Skeletal muscle satellite cell (primary cell): ENCODE results near the gene OXCT1.

ENCODE experiments used
- H3K27me3 ChIP-seq: 2 replicates; pipeline ENCODE4 v1.7.0; 2013; ENCODE audit warnings: low read length; ENCODE audit not compliant: control insufficient read depth, insufficient read depth
- H3K36me3 ChIP-seq: 2 replicates; pipeline ENCODE4 v1.7.0; 2013; ENCODE audit warnings: mild to moderate bottlenecking, control low read depth, low read length; ENCODE audit not compliant: insufficient read depth
- H3K4me1 ChIP-seq: 2 replicates; pipeline ENCODE4 v1.7.0; 2013; ENCODE audit warnings: low read length; ENCODE audit not compliant: control insufficient read depth, insufficient read depth
- H3K4me2 ChIP-seq: 2 replicates; pipeline ENCODE4 v1.7.0; 2013; ENCODE audit warnings: mild to moderate bottlenecking, low read length
- H3K4me3 ChIP-seq: 2 replicates; pipeline ENCODE4 v1.7.0; 2013; ENCODE audit warnings: low read length
- H3K9ac ChIP-seq: 2 replicates; pipeline ENCODE4 v1.7.0; 2013; ENCODE audit warnings: mild to moderate bottlenecking, low read depth, low read length, moderate library complexity
- H3K9me3 ChIP-seq: replicated peaks from 2 replicates; pipeline ENCODE4 v1.7.0; 2013; ENCODE audit warnings: mild to moderate bottlenecking, control low read depth, low read length

The OXCT1 gene

DNA sequence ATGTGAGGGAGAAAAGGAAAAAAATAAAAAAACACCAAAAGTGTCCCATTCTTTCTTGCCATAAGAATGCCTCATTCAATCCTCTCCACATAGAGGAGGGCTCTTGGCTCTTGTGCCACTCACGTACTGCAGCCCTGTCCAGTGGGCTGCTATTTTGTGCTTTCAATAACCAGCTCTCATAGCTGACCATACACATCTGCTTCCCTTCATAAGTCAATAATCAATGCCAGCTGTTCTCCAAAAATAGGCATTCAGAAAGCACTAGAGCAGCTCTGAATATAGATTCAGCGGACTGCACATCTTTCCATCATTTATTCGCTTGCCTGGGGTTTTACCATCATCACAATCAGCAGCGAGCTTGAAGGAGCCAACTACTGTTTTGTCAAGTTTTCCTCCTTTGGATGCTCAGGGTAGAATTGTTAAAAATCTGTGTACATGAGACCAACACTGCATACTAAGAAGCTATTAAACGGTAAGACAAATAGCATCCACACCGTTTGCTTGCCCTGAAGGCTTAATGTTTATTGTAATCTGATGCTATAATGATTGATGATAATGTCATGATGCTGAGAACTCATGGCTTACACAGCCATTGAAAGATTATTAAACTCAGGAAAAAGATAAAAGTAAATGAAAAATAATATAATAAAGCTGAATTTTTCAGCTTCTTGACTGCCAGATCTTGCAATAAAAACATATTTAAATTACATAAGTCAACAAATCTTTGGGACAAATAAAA lies 80.0 kb downstream of the OXCT1 start:
- Histone ChIP-seq H3K4me2 (peak overlapping the region; percentile 62), H3K36me3 (no peaks in the 10 kb centered on the region), H3K4me1 (peaks cover 67% of the 10 kb centered on the region), H3K4me3 (no peak overlapping the region), H3K27me3 (no peaks in the 10 kb centered on the region), H3K9me3 (no peaks in the 10 kb centered on the region), H3K9ac (no peak overlapping the region)

DNA sequence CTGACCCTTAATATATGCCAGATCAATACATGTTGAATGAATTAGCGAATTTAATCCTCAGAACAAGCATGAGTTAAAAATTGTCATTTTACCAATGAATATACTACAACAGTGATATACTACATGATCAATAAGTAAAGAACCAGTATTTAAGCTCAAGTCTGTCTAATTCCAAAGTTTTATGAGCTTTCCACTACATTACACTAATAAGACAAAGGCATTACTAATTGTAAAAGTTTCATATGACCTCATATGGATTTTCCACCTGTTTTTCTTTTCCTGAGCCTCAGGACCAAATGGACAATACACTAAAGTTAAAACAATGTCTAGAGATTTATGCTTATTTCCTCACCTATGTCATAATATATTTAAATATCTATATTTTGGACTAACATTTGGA lies 80.8 kb downstream of the OXCT1 start:
- H3K4me1 ChIP-seq = peaks cover 61% of the 10 kb centered on the region
- H3K9ac ChIP-seq = peak overlapping the region; percentile 45
- no peaks in the 10 kb centered on the region for H3K36me3 ChIP-seq
- H3K27me3 ChIP-seq = no peaks in the 10 kb centered on the region
- H3K4me2 ChIP-seq = peak overlapping the region; percentile 62
- H3K9me3 ChIP-seq = no peaks in the 10 kb centered on the region
- H3K4me3 ChIP-seq = peak overlapping the region; percentile 34

- Histone ChIP-seq H3K4me3 (peak overlapping the region; percentile 34), H3K9ac (peak overlapping the region; percentile 45), H3K36me3 (no peaks in the 10 kb centered on the region), H3K4me2 (peak overlapping the region; percentile 62), H3K4me1 (peaks cover 57% of the 10 kb centered on the region), H3K27me3 (no peaks in the 10 kb centered on the region), H3K9me3 (no peaks in the 10 kb centered on the region)
Observed at GRCh38 chr5:41788941-41789368, 81.3 kb downstream of the OXCT1 start.

DNA sequence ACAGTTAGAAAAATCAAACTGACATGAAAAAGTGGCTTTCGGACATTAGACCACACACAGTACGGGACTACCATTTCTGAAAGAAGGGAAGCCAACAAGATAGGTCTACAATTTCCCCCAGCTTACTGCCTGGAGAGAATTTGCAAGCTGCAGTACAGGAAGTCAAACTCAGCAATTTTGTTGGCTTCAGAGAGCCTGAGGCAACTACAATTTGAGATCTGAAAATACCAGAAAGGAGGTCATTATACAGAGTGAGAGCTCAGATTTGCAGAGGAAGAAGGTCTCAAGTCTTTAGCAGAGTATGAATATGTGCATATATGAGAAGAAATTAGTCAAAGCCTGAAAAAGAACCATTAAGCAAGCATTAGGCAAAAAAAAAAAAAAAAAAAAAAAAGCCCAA lies 83.0 kb downstream of the OXCT1 start:
- no peak overlapping the region for H3K4me3 ChIP-seq
- no peak overlapping the region for H3K9ac ChIP-seq
- H3K4me2 ChIP-seq = no peak overlapping the region
- no peaks in the 10 kb centered on the region for H3K27me3 ChIP-seq
- H3K9me3 ChIP-seq = no peaks in the 10 kb centered on the region
- H3K36me3 ChIP-seq = no peaks in the 10 kb centered on the region
- H3K4me1 ChIP-seq = peaks cover 43% of the 10 kb centered on the region

GRCh38 chr5:41785061-41785460 lies 85.2 kb downstream of the OXCT1 start:
- H3K9ac ChIP-seq = no peak overlapping the region
- peaks cover 29% of the 10 kb centered on the region for H3K4me1 ChIP-seq
- H3K4me3 ChIP-seq = no peak overlapping the region
- no peaks in the 10 kb centered on the region for H3K27me3 ChIP-seq
- no peaks in the 10 kb centered on the region for H3K9me3 ChIP-seq
- no peak overlapping the region for H3K4me2 ChIP-seq
- no peaks in the 10 kb centered on the region for H3K36me3 ChIP-seq

GRCh38 chr5:41778410-41778809 lies 91.8 kb downstream of the OXCT1 start:
- no peaks in the 10 kb centered on the region for H3K36me3 ChIP-seq
- no peaks in the 10 kb centered on the region for H3K27me3 ChIP-seq
- H3K9me3 ChIP-seq = no peaks in the 10 kb centered on the region
- no peaks in the 10 kb centered on the region for H3K4me1 ChIP-seq
- no peak overlapping the region for H3K9ac ChIP-seq
- H3K4me3 ChIP-seq = no peak overlapping the region
- no peak overlapping the region for H3K4me2 ChIP-seq

DNA sequence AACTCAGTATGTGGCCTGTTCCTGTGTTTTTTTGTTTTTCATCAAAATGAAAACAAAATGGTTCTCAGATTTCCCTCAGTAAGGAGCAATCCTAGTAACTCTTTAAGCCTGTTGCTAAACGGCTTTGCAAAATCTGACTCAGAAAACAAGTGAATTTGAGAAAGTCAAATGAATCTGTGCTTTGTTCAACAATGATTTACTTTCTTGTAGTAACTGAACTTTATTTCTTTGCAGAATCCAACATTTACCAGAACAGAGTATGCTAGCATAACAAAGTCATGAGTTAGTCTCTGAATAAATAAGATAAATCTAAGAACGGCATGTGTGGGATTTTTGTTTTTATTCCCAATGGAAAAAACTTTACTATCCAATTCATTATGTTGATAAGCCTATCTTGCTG lies 93.8 kb downstream of the OXCT1 start:
- Histone ChIP-seq H3K4me3 (no peak overlapping the region), H3K4me1 (peaks cover 16% of the 10 kb centered on the region), H3K4me2 (no peak overlapping the region), H3K9ac (no peak overlapping the region), H3K9me3 (no peaks in the 10 kb centered on the region), H3K27me3 (no peaks in the 10 kb centered on the region), H3K36me3 (no peaks in the 10 kb centered on the region)

- peaks cover 17% of the 10 kb centered on the region for H3K4me1 ChIP-seq
- no peak overlapping the region for H3K4me3 ChIP-seq
- no peaks in the 10 kb centered on the region for H3K9me3 ChIP-seq
- H3K4me2 ChIP-seq = no peak overlapping the region
- no peak overlapping the region for H3K9ac ChIP-seq
- H3K36me3 ChIP-seq = no peaks in the 10 kb centered on the region
- H3K27me3 ChIP-seq = no peaks in the 10 kb centered on the region
Observed at GRCh38 chr5:41773799-41774198, 96.4 kb downstream of the OXCT1 start.

DNA sequence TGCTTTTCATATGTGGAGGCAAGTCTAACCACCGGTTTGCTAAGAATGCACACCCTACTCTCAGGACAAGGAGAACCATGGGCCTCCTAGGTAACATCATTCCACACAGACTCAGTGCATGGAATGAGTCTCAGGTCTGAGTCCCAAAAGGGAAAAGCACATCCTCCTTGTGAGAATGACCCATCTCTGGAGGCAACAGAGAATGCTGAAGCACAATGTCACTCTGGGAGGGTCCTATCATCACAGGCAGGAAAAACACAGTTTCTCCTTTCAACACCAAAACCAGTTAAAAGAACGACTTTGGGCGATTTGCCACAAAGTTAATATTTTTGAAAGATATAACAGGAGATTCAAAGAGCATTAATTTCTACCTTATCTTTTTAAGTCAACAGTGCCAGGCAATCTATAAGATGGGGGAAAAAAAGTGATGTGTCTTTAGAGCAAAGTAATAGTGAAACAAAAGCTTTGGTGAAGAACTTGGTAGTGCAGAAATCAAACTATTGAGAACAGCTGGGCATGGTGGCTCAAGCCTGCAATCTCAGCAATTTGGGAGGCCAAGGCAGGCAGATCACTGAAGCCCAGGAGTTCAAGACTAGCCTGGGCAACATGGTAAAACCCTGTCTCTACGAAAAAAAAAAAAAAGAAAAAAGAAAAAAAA lies 97.3 kb downstream of the OXCT1 start:
- Histone ChIP-seq H3K9ac (no peak overlapping the region), H3K36me3 (no peaks in the 10 kb centered on the region), H3K9me3 (no peaks in the 10 kb centered on the region)

GRCh38 chr5:41772056-41772455 lies 98.2 kb downstream of the OXCT1 start:
- Histone ChIP-seq H3K27me3 (no peaks in the 10 kb centered on the region), H3K4me2 (no peak overlapping the region), H3K4me1 (peaks cover 17% of the 10 kb centered on the region), H3K9ac (no peak overlapping the region), H3K36me3 (no peaks in the 10 kb centered on the region), H3K4me3 (no peak overlapping the region), H3K9me3 (no peaks in the 10 kb centered on the region)

More for the DNA sequence above, 97.3 kb downstream of the OXCT1 start:
- Histone ChIP-seq H3K4me3 (no peak overlapping the region), H3K4me2 (peak overlapping the region; percentile 18), H3K4me1 (peaks cover 17% of the 10 kb centered on the region), H3K27me3 (no peaks in the 10 kb centered on the region)

DNA sequence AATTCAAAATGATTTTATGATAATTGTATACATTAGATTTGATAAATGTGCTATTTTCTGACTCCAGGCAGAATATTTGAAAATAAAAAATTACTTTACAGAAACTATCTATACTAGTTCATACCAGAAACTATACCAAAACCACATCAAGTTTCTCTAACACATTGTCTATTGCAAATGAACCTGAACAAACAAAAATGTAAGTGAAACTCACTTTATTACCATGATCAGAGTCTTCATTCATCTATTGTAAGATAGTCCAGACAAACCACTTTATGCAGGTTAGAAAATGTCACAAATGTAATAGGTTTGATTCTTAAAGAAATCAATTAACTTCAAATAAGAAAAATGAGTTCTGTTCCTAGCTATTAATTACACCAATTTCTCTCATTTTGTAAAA lies 99.4 kb downstream of the OXCT1 start:
- Histone ChIP-seq H3K9me3 (no peaks in the 10 kb centered on the region), H3K27me3 (no peaks in the 10 kb centered on the region), H3K36me3 (no peaks in the 10 kb centered on the region), H3K4me1 (peaks cover 17% of the 10 kb centered on the region), H3K9ac (no peak overlapping the region), H3K4me3 (no peak overlapping the region), H3K4me2 (no peak overlapping the region)

DNA sequence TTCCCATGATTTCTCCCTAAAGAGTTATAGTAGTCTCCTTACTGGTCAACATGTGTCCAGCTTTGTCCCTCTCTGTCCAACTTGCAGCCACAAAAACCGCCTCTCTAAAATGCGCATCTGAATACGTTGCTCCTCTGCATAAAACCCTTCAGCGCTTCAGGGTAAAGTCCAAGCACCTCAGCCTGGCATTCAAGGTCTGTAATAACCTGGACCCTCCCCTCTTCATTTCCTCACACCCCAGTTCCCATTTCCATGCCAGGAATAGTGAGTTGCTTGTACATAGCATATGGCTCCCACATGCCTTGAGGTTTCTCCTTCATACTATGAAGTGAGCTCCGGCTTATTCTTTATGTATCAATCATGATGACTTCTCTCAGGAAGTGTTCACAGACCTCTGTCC lies 101.5 kb downstream of the OXCT1 start:
- H3K27me3 ChIP-seq = no peaks in the 10 kb centered on the region
- H3K4me2 ChIP-seq = no peak overlapping the region
- H3K36me3 ChIP-seq = no peaks in the 10 kb centered on the region
- no peak overlapping the region for H3K9ac ChIP-seq
- peaks cover 31% of the 10 kb centered on the region for H3K4me1 ChIP-seq
- no peak overlapping the region for H3K4me3 ChIP-seq
- H3K9me3 ChIP-seq = no peaks in the 10 kb centered on the region
